HG03103 (cell line): Measurements from ENCODE around the gene GALNT15.

ENCODE experiments used
- ATAC-seq: cut with Tn5 transposase; IDR thresholded peaks from one replicate; pipeline ENCODE4 v1.9.1; 2021; ENCODE audit warnings: low read depth; ENCODE audit not compliant: unreplicated experiment

Gene GALNT15

DNA sequence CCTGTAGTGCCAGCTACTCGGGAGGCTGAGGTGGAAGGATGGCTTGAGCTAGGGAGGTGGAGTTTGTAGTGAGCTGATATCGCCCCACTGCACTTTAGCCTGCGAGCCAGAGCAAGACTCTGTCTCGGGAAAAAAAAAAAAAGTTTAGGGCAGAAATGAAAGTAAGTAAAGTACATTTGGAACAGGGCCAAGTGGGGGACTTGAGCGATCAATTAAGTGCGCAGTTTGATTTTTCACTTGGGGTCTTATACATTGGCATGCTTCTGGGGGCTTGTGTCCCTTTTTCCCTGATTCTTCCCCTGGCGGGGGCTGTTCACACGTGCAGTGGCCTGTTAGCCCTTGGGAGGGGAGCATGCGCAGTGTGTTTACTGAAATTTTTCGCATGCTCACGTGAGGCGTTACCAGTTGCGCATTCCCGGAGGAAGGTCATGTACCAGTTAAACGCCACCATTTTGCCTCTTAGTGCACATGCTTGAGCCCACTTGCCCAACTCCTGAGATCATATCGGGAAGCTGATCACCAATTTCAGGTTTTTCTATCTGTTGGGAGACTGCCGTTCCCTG lies 42.0 kb downstream of the GALNT15 start:
- no peak for ATAC-seq

DNA sequence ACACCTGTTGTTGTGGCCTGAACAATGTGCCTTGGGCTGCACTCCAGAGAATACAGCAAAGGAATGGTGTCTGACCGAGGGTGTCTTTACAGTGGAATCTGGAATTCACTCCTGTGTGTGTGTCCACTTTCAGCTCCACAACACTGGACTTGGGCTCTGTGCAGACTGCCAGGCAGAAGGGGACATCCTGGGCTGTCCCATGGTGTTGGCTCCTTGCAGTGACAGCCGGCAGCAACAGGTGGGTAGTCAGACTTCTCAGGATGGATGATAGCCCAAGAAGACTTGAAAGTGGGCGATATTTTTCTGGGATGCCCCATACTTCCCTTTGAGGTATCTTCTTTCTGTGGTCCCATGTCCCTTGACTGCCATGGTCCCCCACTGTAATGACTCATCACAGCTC lies 45.3 kb downstream of the GALNT15 start:
- ATAC-seq = no peak

DNA sequence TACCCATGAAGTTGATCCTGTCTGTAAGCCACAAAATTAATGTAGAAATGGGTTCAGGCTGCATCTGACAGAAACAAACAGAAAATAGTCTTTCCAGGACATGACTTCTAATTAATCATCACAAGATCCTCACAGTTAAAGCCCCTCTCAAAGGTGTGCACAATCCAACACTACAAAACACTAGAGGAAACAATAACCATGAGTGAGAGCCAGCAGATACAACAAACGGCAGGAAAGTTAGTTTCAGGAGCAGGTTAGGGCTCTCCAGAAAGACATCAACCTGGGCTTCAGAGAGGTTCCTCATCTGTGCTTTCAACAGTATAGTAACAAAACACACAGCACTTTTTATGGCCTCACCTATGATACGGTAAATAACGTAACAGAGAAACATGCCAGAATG lies 47.5 kb downstream of the GALNT15 start:
- ATAC-seq = no peak

DNA sequence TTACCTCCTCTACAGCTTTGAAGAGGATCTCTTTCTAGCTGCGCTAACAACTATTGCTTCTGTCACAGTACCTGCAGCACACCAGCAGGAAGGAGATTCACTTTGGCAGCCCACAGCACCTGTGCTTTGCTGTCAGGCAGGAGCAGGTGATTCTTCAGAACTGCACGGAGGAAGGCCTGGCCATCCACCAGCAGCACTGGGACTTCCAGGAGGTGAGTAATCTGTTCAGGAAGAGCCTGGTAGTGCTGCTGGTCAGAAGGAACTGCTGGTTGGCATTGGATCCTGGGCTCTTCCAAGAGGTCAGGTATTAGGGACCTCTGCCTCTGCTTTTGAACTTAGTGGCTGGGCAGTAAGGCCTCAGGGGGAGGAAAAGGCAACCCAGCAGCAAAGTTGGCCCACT lies 48.1 kb downstream of the GALNT15 start:
- no peak for ATAC-seq

DNA sequence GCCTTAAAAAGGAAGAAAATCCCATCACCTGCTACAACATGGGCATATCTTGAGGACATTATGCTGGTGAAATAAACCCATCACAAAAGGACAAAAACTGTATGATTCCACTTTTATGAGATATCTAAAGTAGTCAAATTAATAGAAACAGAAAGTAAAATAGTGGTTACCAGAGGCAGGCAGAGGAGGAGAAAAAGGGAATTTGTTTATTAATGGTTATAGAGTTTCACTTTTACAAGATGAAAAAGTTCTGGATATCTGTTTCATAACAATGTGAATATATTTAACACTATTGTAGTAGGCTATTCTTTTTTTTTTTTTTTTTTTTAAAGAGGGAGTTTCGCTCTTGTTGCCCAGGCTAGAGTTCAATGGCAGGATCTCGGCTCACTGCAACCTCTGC lies 49.8 kb downstream of the GALNT15 start:
- ATAC-seq = no peak

DNA sequence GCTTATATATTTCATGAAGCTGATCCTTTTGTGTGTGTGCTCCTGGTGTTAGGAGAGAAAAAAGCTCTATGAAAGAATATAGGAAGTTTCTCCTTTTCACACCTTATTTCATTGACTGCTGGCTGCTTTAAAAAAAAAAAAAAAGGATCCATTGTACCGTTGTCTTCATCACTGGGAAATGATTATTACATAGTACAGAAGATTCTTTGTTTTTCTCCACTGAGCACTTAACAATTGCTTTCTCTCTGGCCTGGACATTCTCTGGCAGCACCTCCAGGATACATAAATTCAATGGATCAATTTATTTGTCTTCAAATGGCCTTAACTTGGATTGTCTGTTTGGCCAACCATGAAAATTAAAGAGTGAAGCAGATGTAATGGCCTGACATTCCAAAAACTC lies 53.1 kb downstream of the GALNT15 start:
- no peak for ATAC-seq

DNA sequence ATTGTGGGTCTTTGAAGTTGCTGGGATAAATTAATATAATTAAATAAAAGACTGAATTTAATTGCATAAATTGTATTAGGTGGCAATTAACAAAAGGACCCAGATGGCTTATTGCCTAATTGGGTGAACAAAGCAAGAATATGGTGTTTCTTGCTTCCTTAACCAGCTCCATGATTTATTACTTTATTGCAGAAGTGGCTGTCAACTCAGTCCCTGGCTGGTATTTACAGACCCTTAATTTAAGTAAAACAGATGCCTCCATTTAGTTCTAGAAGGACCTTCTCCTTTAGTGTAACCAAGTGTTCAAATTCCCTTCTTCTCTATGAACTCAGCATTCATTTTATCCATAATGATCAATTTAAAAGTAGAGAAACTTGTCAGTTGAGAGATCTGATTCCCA lies 55.2 kb downstream of the GALNT15 start:
- no peak for ATAC-seq

DNA sequence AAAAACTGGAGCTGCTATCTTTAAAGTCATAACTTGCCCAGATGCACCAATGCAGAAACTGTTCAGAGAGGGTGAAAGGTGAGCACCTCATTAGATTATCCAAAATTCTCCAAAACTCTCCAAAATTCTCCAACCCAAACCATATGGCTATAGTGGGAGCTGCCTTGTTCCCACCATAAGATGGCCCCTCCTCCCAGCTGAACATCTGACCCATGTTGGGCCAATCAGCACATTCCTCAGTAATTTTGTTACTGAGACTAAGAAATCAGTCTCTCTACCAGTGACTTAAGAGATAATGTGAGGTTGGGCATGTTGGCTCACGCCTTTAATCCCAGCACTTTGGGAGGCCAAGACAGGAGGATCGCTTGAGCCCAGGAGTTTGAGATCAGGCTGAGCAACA lies 57.5 kb downstream of the GALNT15 start:
- ATAC-seq = no peak

DNA sequence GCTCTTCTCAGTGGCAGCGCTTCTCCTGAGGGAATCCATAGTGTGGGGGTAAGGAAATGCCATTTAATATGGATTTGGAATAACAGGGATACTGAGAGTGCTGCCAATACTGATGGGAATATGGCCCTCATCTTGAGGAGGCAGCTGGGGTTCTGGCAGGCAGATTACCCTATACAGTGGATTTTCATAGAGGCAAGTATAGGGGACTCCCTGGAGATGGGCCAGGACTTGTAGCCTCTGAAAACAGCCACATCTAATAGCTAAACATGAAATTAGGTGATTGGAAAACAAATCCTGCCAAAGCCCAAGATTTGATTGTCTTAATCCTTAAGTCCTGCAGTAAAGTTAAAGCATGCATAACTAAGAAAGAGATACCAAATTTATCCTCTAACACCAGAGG lies 59.3 kb downstream of the GALNT15 start:
- no peak for ATAC-seq

DNA sequence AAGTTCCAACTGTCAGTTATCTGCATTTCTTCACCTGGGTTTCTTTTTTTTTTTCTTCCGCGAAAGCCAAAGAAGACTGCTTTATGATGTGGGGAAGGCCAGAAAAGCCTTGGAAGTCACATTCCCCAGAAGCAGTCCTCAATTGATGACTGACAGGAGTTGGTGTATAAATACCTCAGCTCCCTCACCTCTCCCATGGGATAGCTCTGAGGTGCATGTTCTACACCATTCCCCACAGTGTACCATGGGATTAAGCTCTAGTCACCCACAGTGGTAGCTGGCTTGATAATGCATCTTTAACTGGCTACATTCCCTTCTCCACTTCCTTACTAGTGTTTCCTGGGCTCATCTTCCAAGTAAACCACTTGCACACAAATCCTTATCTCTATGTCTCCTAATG lies 59.8 kb downstream of the GALNT15 start:
- no peak for ATAC-seq

DNA sequence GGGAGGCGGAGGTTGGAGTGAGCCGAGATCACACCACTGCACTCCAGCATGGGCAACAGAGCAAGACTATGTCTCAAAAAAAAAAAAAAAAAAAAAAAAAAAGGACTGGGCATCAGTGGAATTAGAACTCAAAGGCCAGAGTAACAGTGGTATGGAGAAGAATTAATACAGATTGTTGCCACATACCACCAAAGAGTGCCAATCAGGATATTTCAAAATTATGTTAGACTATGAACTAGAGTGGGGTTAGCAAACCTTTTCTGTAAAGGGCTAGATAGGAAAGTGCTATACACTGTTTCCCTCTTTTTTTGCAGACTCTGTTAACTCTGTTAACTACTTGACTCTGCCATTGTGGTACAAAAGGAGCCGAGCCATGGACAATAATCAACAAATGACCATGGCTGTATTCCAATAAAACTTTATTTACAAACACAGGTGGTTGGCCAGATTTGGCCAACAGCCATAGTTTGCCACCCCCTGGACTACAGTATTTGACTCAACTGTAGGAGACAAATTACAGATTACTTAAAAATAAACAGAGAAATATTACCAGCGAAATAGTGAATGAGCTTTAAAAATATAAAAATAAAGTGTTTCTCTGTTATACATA lies 61.7 kb downstream of the GALNT15 start:
- ATAC-seq = no peak

DNA sequence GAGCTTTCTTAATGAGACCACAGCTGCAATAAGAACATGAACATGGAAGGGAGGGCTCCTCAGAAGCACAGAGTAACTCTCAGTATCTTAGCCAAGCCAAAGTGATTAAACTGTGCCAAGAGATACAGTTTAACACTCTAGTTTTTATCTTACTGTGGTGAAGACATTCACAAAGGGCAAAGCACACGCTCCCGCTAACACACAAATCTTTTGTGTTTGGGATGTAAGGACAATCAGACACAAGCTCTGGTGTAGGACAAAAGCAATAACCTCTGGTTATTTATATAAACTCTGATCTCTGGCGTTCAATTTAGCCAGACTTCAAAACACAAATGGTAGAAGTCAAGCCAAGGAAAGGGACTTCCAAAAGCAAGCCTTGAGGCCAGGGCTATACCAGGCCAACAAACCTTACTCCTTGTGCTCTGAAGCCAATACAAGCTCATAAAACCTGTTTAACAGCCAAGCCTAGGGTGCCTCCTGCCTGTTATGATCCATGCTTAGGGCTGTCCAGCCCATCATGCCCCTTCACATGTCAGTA lies 62.4 kb downstream of the GALNT15 start:
- no peak for ATAC-seq

DNA sequence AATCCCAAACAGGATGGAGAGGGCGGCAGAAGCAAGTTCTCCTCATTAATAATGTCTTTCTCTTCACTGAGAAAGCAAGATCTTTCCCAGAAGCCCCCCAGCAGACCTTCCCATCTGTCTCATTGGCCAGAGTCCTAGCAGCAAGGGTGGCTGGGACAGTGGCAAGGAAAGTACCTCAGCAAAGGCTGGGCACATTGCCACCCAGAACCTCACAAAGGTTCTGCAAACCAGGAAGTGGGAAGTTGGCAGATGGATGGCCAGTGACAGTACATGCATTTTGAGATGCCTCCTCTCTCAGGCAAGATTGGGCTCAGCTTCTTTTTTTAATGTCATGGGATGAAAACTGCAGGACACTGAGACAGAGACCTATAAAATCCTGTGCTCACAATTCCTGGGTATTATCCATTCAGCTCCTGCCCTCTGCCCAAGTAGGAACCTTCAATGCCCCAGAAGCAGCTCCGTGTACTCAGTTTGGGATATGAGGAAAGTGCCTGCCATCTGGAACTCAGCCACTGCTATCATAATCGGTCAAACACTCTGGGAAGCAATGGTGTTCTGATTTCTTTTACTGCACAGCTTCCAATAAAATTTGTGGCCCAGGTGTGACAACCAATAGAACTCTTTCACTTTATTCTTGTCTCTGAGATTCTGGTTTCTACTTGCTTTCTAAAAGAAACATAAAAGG lies 64.7 kb downstream of the GALNT15 start:
- ATAC-seq = no peak

DNA sequence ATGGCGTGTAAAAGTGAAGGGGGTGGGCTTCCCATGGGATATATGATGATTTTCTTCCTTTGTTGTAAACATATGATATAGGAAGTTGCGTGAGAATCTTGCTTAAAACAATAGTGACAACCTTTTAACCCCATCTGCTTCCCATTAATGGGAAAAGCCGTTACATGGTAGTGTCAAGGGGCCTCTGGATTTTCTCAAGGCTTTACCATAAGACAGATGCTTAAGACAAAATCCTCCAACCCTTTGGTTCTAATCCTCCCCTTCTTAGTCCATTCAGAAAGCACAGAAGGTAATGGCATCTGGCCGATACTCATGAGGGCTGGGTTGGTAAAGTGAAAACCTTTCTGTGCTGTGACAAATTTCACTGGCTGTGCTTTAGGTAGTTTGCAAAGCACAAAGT lies 65.3 kb downstream of the GALNT15 start:
- ATAC-seq = no peak

DNA sequence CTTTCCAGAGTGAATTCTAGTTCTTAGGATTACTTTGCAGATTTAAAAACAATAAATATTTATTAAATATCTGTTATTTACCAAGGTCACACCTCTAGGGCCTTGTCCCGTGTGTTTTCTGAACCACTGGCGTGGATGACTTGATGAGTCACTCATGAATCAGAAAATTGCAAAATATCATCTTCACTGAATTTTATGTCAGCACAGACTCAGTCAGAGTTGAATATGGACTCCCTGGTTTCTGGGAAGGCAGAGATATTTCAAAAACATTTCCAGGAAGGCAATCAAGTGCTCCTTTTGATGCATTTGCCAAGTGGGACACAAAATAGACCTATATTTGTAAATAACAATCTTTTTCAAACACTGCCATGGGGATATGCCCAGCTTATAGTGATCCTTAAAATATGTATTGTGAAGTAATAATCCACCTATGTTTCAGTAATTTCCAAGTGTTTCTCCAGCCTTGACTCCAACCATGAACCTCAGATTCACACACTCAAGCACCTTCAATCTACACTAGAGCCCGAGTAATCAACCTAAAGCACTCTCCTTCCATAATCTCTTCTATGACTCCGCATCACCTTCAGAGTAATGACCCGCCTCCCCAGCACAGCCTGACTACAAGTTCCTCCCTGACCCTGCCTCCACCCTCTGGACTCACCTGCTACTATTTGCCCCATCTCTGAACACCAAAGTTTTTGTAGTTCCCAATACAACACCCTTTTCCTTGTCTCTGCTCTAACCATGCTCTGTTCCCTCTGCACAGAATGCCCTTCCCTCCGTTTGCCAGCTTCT lies 65.9 kb downstream of the GALNT15 start:
- no peak for ATAC-seq

DNA sequence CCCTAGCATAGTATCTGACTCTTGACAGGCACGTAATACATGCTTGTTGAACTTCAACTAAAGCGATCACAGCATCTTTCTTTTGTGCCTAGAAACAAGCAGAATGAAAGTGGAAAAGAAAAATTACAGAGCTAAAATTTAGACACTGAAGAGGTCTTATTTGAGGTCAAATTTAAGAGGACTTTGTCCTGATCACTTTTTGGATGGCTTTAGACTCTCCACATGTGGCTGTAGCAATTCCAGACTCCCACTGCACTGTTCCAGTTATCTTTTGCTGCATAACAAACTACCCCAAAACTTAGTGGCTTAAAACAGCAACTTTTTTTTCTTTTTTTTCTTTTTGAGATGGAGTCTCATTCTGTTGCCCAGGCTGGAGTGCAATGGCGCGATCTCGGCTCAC lies 66.7 kb downstream of the GALNT15 start:
- no peak for ATAC-seq

DNA sequence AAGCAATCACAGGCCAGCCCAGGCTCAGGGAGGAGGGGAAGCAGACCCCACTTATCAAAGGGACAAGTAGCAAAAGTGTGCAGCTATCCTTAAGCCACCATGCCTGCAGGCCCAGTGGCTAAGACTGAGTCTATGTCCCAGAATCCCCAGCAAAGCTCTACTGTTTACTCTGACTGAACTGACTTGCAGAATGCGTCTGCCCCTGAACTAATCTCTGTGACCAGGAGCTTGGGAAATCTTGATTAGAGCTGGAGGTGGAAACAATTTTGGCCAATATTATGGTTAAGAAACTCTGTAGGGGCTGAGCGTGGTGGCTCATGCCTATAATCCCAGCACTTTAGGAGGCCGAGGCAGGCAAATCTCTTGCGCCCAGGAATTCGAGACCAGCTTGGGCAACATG lies 67.7 kb downstream of the GALNT15 start:
- ATAC-seq = no peak

DNA sequence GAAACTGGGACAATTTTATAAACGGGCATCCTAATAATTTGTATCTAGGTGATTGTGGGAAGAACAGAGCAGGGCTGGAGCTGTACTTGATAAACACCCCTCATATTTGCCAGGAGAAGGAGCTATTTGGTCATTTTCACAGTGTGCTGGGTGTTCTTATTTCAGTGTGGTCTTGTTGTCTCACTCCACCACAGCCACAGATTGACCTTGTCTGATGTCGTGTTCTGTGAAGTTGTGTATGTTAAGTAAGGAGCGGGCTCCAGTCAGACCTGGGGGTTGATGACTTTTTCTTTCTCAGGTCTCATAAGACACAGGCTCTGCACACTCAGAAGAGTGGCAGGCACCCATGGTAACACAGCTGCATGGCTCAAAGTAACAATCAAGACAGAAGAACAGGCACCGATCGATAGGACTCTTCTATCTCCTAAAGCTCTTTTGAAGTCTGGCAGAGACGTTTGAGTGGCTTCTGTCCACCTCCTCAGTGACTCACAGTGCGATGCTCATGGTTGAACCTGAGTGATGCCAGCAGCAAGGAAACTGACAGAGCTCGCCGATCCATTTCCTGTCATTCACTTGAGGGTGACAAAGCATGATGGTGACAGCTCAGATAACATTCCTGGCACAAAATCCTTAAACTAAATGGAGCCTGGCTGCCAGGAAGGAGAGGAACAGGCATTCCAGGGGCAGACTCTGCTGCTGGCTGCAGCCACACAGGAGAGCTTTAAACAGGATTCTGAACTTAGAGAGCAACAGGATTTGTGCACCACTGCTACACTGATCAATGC lies 69.4 kb downstream of the GALNT15 start:
- no peak for ATAC-seq

DNA sequence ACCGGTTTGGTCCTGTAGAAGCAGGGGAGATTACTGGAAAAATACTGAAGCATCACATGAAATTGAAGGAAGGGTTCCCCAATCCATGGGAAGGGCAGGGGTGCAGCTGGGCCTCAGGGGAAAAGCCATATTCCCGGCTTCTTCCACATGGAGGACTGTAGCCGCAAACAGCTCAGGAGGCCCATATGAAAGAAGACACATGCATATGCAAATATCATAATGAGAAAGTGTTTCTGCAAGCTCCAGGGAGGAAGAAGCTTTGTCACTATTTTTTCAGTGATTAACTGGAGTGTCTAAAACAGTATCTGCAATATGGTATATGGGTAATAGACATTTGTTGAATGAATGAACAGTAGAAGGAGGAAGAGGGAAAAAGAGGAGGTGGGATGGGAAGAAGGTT lies 71.1 kb downstream of the GALNT15 start:
- ATAC-seq = no peak

DNA sequence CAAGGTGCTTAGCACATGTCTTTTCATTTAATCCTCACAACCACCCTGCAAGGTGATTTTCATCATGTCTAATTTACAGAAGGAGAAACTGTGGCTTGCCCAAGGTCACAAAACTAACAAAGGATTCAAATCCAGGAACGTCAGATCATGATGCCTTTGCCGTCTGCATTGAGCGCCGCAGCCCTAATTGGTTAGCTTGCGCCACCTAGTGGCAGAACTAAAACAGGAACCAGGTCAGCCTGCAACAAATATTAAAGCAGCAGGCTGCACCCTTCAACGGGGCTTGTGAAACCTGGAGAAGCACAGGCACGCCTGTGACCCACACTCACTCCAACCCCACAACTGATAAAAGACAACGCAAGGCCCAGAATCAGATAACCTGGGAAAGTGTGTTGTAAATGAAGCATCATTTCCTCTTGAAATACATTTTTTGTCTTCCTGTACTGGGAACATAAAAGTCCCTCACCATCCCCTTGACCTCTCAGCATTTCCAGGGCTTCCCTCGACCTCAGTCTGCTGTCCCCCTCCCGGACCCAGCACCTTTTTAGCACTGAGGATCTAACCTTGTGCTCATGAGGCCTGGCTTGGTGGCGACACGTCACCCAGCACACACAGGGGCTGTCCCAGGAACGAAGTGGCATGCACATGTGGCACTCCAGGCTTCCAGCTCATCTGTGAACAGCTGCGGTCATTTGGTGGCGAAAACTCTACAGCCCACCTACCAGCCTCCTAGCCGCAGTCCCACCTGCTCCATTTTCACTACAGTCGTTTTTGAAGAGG lies 73.0 kb downstream of the GALNT15 start:
- peak; percentile 95 for ATAC-seq
